Psoas muscle (tissue), 8 donors: Measurements from ENCODE around the gene HAS3. TPM values are rescaled to one million over a fixed set of nuclear protein-coding genes. Genes with fewer than 3 reads are reported as not detected.

ENCODE experiments used
- ATAC-seq, 4 donors: fragments of 200-7000 bp; cut with Tn5 transposase; one replicate each; pipeline ENCODE4 v1.9.1; 2020; ENCODE audit warnings: moderate library complexity in 3 of 4, mild to moderate bottlenecking in 2 of 4
- DNase-seq, 2 donors: peaks; one replicate each; pipeline ENCODE4 v3.0.0-alpha.2; 2020
- H3K27ac ChIP-seq: fragments of 200-600 bp; one replicate; pipeline ENCODE4 v1.8.0; 2022
- H3K27me3 ChIP-seq, 3 donors: fragments of 200-600 bp in 1 of 3; one replicate each; pipeline versions ENCODE4 v1.6.1 to v1.8.0; 2013 to 2022; ENCODE audit warnings: low read length in 2 of 3, mild to moderate bottlenecking in 2 of 3, moderate library complexity in 1 of 3; ENCODE audit not compliant: insufficient read depth in 3 of 3
- H3K36me3 ChIP-seq, 2 donors: fragments of 200-600 bp in 1 of 2; one replicate each; pipeline versions ENCODE4 v1.6.1 to v1.8.0; 2013 to 2022; ENCODE audit warnings: low read depth in 1 of 2, mild to moderate bottlenecking in 1 of 2, moderate library complexity in 1 of 2; ENCODE audit not compliant: insufficient read depth in 1 of 2
- H3K4me1 ChIP-seq: fragments of 200-600 bp; one replicate; pipeline ENCODE4 v1.8.0; 2022
- H3K4me3 ChIP-seq: fragments of 200-600 bp; one replicate; pipeline ENCODE4 v1.8.0; 2022; ENCODE audit warnings: mild to moderate bottlenecking
- H3K9me3 ChIP-seq: fragments of 200-600 bp; one replicate; pipeline ENCODE4 v1.8.0; 2022
- WGBS, 3 donors: extraction: QIAGEN DNeasy Blood & Tissue Kit; methylation state at CpG; one replicate each; pipeline versions ENCODE4 v1.1.6 to v1.1.7; 2013; 5-methylcytosine and 5-hydroxymethylcytosine counted together
- intact Hi-C, 2 donors: fragments of 100-400 bp; cut with DNase I; formaldehyde crosslinking; loops; one replicate each; pipeline versions ENCODE4 v1.11.0 to v1.14.2; 2022
- polyA plus RNA-seq, 3 donors: library from polyadenylated mRNA; stranded (reverse); fragments of 200-250 nt; gene quantifications; one replicate each; pipeline ENCODE4 v1.2.3, GENCODE V29; 2013
- total RNA-seq, 4 donors: library from RNA; stranded (reverse); fragmentation: NEBNext Ultra II Directional in 2 of 4; extraction: Animal tissue kit (Norgen Biotek cat#: 25700) in 2 of 4; gene quantifications; one replicate each; pipeline versions ENCODE4 v1.2.1 to v1.2.4, GENCODE V29; 2021 to 2023
- TF ChIP-seq, protein P1 (sequence below): fragments of 200-600 bp; IDR thresholded peaks from one replicate; pipeline ENCODE4 v1.8.0; 2022; ENCODE audit warnings: antibody characterized with exemption
- donor health status: healthy with polysubstance abuse.
- donor health status: DM: no; HTN: no; CAD: no; lungs with moderate emphysema.
- donor health status: Bipolar disorder and iron deficiency.
- donor health status: healthy.
- donor health status: DM: yes; HTN: yes; CAD: no.
- donor health status: DM: no; HTN: no; CAD: no.
- donor health status: DM: no; HTN: no; CAD: no.
- donor health status: DM: yes; HTN: yes; CAD: no.

Gene HAS3
- total and polyA plus RNA-seq, 7 donors: 0.40 to 1.8 (median 0.86) TPM

DNA sequence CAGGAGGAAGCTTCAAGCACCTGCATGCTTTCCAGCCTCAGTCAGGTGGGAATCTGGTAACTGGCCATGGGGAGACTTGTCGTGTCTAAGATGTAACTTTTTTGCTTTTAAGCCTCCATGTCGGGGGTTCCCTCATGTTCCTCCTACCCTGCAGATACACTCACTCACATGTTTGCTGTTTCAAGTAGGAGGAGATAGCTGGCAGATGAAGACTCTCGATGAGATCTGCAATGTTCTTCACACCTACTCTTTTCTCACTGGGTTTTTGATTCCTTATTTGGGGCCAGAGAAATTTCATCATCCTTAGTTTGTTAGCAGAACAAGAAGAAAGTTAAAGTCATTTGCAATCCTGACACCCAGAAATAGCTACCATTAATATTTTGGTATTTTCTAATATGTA, 51.7 kb downstream of the HAS3 start:
- TF ChIP-seq, protein P1, sequence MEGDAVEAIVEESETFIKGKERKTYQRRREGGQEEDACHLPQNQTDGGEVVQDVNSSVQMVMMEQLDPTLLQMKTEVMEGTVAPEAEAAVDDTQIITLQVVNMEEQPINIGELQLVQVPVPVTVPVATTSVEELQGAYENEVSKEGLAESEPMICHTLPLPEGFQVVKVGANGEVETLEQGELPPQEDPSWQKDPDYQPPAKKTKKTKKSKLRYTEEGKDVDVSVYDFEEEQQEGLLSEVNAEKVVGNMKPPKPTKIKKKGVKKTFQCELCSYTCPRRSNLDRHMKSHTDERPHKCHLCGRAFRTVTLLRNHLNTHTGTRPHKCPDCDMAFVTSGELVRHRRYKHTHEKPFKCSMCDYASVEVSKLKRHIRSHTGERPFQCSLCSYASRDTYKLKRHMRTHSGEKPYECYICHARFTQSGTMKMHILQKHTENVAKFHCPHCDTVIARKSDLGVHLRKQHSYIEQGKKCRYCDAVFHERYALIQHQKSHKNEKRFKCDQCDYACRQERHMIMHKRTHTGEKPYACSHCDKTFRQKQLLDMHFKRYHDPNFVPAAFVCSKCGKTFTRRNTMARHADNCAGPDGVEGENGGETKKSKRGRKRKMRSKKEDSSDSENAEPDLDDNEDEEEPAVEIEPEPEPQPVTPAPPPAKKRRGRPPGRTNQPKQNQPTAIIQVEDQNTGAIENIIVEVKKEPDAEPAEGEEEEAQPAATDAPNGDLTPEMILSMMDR: no peak
- no peak overlapping the region for H3K27ac ChIP-seq
- H3K4me3 ChIP-seq: no peak overlapping the region
- H3K27me3 ChIP-seq: no peaks in the 10 kb centered on the region
- intact Hi-C loops: no loop called here
- no peak for DNase-seq
- no peaks in the 10 kb centered on the region for H3K4me1 ChIP-seq
- H3K36me3 ChIP-seq: peaks cover 29 to 100% of the 10 kb centered on the region in 2 donors
- WGBS, 3 donors: 78 to 86% (median 83%) methylated on average over 3 of the region's 3 CpGs
- no peaks in the 10 kb centered on the region for H3K9me3 ChIP-seq
- ATAC-seq: no peak

DNA sequence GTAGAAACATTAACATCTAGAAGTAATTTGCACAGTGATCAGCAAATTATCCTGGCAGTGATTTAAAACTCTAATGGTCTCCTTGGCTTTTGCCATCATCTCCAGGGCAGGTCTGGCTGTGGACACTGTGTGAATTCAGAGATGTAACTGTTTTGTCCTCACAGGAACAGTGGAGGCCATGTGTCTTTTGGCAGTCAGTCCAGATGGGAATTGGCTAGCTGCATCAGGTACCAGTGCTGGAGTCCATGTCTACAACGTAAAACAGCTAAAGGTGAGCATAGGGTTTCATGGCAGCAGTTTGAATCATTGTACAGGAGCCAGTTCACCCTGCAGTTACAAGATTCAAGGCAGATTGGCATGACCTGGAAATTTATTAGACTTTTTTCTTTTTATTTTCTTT, 54.7 kb downstream of the HAS3 start:
- H3K9me3 ChIP-seq: no peaks in the 10 kb centered on the region
- no peaks in the 10 kb centered on the region for H3K4me1 ChIP-seq
- TF ChIP-seq, protein P1: no peak
- intact Hi-C loops: no loop called here
- DNase-seq (no peak), ATAC-seq (no peak)
- 58 to 92% (median 65%) methylated on average over 1 of the region's 1 CpG for WGBS, 3 donors
- no peak overlapping the region for H3K4me3 ChIP-seq
- peaks cover 20 to 98% of the 10 kb centered on the region in 2 donors for H3K36me3 ChIP-seq
- H3K27ac ChIP-seq: no peak overlapping the region
- no peaks in the 10 kb centered on the region for H3K27me3 ChIP-seq

DNA sequence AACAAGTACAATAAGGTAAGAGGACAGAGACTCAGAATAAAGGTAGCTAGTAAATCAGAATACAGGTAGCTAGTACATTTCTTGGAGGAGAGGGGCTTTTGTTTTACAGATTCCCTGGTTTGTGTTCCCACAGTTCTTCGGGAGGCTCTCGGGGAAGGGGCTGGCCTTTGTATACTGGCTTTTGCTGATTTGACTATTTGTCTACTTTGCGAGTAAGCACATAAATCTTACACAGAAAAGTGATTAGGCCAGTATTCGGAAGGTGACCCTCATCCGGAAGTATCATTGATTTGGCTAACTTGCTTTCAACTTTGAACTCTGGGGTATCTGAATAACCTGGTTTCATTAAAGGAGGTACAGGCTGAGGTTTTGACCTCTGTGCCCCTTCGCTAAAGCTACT, 60.1 kb downstream of the HAS3 start:
- H3K4me3 ChIP-seq: no peak overlapping the region
- TF ChIP-seq, protein P1: no peak
- no peaks in the 10 kb centered on the region for H3K9me3 ChIP-seq
- H3K36me3 ChIP-seq: peaks cover 20 to 98% of the 10 kb centered on the region in 2 donors
- WGBS, 3 donors: 94 to 95% (median 94%) methylated on average over 6 of the region's 6 CpGs
- H3K4me1 ChIP-seq: no peaks in the 10 kb centered on the region
- no peak for DNase-seq
- ATAC-seq: no peak
- no peaks in the 10 kb centered on the region for H3K27me3 ChIP-seq
- H3K27ac ChIP-seq: no peak overlapping the region
- intact Hi-C loops: no loop called here

DNA sequence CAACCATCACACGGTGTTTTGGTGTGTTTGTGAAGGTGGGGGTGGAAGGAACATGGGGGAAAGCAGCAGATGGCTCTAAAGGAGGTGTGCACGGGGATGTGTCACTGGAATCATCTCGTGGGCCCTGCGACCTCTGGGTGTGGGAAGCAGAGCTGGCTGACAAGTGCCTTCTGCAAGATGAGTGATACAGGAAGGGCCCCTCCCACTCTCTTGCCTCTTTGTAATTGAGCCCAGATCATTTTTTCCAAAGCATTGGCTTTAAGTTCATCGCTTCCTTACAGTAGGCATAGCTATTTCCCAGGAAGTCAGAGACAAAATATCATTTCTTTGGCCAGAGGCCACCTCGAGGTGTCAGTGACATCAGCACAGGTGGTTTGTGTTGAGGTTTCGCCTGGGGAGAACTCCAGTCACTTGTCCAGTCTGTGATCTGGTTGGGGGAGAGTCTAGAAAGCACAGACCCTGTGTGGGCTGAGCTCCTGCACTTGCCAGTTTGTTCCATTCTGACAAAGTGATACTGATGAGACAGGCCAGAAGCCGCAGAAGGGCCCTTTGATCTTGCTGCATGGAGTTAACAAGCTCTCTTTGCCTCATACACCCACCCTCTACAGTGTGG, 60.9 kb downstream of the HAS3 start:
- 69 to 78% (median 73%) methylated on average over 8 of the region's 8 CpGs for WGBS, 3 donors

More for the DNA sequence above, 60.9 kb downstream of the HAS3 start:
- DNase-seq (no peak), ATAC-seq (no peak)
- Histone ChIP-seq H3K9me3 (no peaks in the 10 kb centered on the region), H3K4me1 (no peaks in the 10 kb centered on the region), H3K27me3 (no peaks in the 10 kb centered on the region), H3K4me3 (no peak overlapping the region), H3K27ac (no peak overlapping the region), H3K36me3 (peaks cover 18 to 93% of the 10 kb centered on the region in 2 donors)
- TF ChIP-seq, protein P1: no peak
- intact Hi-C loops: no loop called here
